Activated CD4-positive, alpha-beta T cell treated with anti-CD3 and anti-CD28 coated beads, Interleukin-2, amount 10 ng/mL, durations not matched to agents 24 days and 14 days (primary cell): ENCODE results near the gene BECN2. TPM values are rescaled to one million over a fixed set of nuclear protein-coding genes. Genes with fewer than 3 reads are reported as not detected.

ENCODE experiments used
- DNase-seq: peaks from one replicate; pipeline ENCODE4 v3.0.0; 2022
- H3K27ac Mint-ChIP-seq: one replicate; pipeline ENCODE4 v1.8.0; 2022; ENCODE audit warnings: mild to moderate bottlenecking, mixed read lengths
- H3K27me3 Mint-ChIP-seq: one replicate; pipeline ENCODE4 v1.8.0; 2022; ENCODE audit warnings: mixed read lengths
- H3K36me3 Mint-ChIP-seq: one replicate; pipeline ENCODE4 v1.8.0; 2022; ENCODE audit warnings: low read depth, mild to moderate bottlenecking, mixed read lengths
- H3K4me1 Mint-ChIP-seq: one replicate; pipeline ENCODE4 v1.8.0; 2021; ENCODE audit warnings: mixed read lengths
- H3K4me3 Mint-ChIP-seq: one replicate; pipeline ENCODE4 v1.8.0; 2022; ENCODE audit warnings: mild to moderate bottlenecking, moderate library complexity, mixed read lengths
- H3K9me3 Mint-ChIP-seq: one replicate; pipeline ENCODE4 v1.8.0; 2021; ENCODE audit warnings: mixed read lengths
- intact Hi-C: fragments of 100-400 bp; cut with micrococcal nuclease; formaldehyde crosslinking; loops from one replicate; pipeline ENCODE4 v1.15.1; 2023
- total RNA-seq: library from RNA; stranded (reverse); gene quantifications from 2 replicates; pipeline ENCODE4 v1.2.3, GENCODE V29; 2022

BECN2 gene
- total RNA-seq, 1 donor from 2014 or later: not detected

DNA sequence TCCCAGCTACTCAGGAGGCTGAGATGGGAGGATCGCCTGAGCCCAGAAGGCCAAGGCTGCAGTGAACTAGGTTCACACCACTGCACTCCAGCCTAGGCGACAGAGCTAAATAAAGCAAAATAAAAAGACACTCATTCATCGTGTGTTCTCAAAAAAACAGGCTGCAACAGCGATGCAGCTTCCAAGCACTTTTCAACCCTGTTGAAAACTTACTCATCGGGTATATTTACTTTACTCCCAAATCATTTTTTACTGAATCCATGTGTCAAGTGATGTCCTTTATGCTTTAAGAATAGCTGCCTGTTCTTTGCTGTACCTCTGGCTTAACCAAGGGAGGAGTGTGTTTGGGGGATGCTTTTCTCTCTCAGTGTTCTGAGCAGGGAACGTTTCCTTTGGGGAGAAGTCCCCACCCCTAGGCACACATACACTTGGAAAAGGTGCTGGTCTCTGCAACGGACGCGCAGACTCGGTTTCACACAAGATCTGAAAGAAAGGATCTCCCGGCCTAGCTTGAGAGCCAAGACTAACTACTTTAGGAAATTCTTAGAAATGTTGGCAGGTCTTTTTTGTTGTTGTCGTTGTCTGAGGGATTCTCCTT, 39.9 kb downstream of the BECN2 start:
- H3K27me3 Mint-ChIP-seq: no peaks in the 10 kb centered on the region
- H3K4me3 Mint-ChIP-seq: no peak overlapping the region
- intact Hi-C loops: no loop called here
- H3K4me1 Mint-ChIP-seq: peaks cover 6% of the 10 kb centered on the region
- no peaks in the 10 kb centered on the region for H3K36me3 Mint-ChIP-seq
- H3K9me3 Mint-ChIP-seq: no peaks in the 10 kb centered on the region
- no peak for DNase-seq
- H3K27ac Mint-ChIP-seq: no peak overlapping the region

GRCh38 chr1:241998412-241998921, 40.9 kb downstream of the BECN2 start:
- peak; percentile 84 for DNase-seq
- no peaks in the 10 kb centered on the region for H3K36me3 Mint-ChIP-seq
- H3K27ac Mint-ChIP-seq: no peak overlapping the region
- no peaks in the 10 kb centered on the region for H3K27me3 Mint-ChIP-seq
- peaks cover 6% of the 10 kb centered on the region for H3K4me1 Mint-ChIP-seq
- peak overlapping the region; percentile 70 for H3K4me3 Mint-ChIP-seq
- no peaks in the 10 kb centered on the region for H3K9me3 Mint-ChIP-seq
- intact Hi-C loops: loop anchor here (1.0 to 2.0 kb wide), 4 partner anchors 102 to 467 kb away; no protein-coding TSS in a partner anchor

- DNase-seq: no peak
- H3K4me1 Mint-ChIP-seq: peaks cover 6% of the 10 kb centered on the region
- H3K4me3 Mint-ChIP-seq: peak within 1 kb of the TSS; percentile 70
- intact Hi-C loops: loop anchor here (2.0 kb wide), 2 partner anchors 102 to 388 kb away; no protein-coding TSS in a partner anchor
- H3K36me3 Mint-ChIP-seq: no peaks in the 10 kb centered on the region
- H3K9me3 Mint-ChIP-seq: no peaks in the 10 kb centered on the region
- H3K27me3 Mint-ChIP-seq: no peaks in the 10 kb centered on the region
- H3K27ac Mint-ChIP-seq: no peak within 1 kb of the TSS
Observed at GRCh38 chr1:241999026-241999425, 41.5 kb downstream of the BECN2 start, which contains the start of gene MAP1LC3C. Gene MAP1LC3C (minus strand): TSS chr1:241999098. CDS start chr1:241999008, 90 bp downstream.

DNA sequence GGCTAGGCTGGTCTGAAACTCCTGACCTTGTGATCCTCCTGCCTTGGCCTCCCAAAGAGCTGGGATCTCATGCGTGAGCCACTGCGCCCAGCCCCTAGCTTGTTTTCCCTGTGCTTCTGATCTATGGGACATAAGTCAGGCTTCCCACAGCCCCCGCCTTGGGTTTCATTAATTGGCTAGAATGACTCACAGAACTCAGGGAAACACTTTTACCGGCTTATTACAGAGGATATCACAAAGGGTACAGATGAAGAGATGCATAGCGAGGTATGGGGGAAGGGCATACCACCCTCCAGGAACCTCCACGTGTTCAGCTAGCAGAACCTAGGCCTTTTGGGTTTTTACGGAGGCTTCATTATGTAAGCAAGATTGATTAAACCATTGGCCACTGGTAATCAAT, 42.9 kb downstream of the BECN2 start:
- H3K27me3 Mint-ChIP-seq: no peaks in the 10 kb centered on the region
- H3K36me3 Mint-ChIP-seq: no peaks in the 10 kb centered on the region
- no peak for DNase-seq
- H3K4me3 Mint-ChIP-seq: no peak overlapping the region
- H3K27ac Mint-ChIP-seq: no peak overlapping the region
- H3K9me3 Mint-ChIP-seq: no peaks in the 10 kb centered on the region
- H3K4me1 Mint-ChIP-seq: peaks cover 6% of the 10 kb centered on the region
- intact Hi-C loops: no loop called here

DNA sequence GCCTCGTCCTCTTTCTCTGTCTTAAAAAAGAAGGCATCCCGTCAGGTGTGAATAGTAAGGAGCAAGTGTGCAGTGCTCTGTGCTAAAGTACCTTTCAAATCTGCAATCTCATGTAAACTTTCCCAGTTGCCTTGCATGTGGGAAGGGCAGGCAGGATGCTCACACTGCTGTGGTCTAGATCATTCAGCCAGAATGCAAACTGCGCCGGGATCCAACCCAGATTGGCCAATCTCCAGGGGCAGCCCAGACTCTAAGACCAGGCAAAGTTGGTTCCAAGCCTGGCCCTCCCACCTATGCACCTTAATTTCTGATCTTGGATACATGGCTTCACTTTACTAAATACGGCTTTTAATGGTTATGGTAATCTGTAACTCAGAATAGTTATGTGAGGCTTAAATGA, 44.5 kb downstream of the BECN2 start:
- Mint-ChIP-seq H3K4me3 (no peak overlapping the region), H3K27ac (no peak overlapping the region), H3K4me1 (peaks cover 6% of the 10 kb centered on the region), H3K27me3 (no peaks in the 10 kb centered on the region), H3K9me3 (no peaks in the 10 kb centered on the region), H3K36me3 (no peaks in the 10 kb centered on the region)
- no peak for DNase-seq
- intact Hi-C loops: no loop called here

DNA sequence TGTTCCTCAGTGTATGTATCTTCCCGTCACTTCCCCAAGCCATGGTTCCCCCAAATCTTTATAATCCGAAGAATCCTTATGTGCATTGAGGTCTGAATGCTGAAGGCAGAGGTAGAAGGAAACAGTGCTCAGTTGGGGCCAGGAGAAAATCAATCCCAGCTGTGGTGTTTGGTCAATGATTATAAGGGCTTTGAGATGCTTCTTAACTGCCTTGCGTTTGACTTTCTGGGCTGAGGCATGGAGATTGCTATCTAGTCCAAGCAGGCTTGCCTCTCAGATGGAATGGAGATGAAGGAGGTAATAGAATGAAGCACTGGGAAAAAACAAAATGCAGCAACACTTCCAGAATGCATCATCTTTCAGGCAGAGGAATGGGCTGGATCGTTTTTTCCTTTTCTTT, 44.9 kb downstream of the BECN2 start:
- intact Hi-C loops: no loop called here

GRCh38 chr1:242004751-242005495, 47.4 kb downstream of the BECN2 start:
- no peak overlapping the region for H3K27ac Mint-ChIP-seq
- no peak for DNase-seq
- no peaks in the 10 kb centered on the region for H3K27me3 Mint-ChIP-seq
- H3K36me3 Mint-ChIP-seq: no peaks in the 10 kb centered on the region
- intact Hi-C loops: no loop called here
- no peaks in the 10 kb centered on the region for H3K9me3 Mint-ChIP-seq
- no peak overlapping the region for H3K4me3 Mint-ChIP-seq
- no peaks in the 10 kb centered on the region for H3K4me1 Mint-ChIP-seq

More for the DNA sequence above, 44.9 kb downstream of the BECN2 start:
- Mint-ChIP-seq H3K4me3 (no peak overlapping the region), H3K4me1 (peaks cover 6% of the 10 kb centered on the region), H3K36me3 (no peaks in the 10 kb centered on the region), H3K9me3 (no peaks in the 10 kb centered on the region), H3K27ac (no peak overlapping the region), H3K27me3 (no peaks in the 10 kb centered on the region)
- no peak for DNase-seq

DNA sequence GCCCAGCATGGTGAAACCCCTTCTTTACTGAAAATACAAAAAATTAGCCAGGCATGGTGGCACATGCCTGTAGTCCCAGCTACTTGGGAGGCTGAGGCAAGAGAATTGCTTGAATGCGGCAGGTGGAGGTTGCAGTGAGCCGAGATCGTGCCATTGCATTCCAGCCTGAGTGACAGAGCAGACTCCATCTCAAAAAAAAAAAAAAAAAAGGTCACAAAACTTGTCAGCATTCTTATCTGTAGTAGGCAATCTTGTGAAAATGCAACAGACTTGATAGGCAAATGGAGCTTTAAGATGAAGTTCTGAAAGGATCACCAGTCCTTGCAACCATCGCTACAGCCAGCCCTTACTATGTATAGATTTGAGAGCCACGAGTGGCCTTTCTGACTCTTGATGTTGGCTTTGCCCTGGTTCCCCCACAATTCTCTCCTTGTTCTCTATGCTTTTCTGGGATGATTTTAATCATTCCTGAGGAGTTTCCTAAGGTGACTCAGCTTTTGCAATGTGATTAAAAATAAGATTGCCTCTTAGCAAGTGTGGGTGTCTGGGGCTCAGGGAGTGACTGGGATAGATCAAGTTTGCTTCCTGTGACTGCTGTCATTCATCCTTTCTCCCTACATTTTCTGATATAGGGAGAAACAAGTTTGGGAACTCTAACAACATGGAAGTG, 48.4 kb downstream of the BECN2 start:
- intact Hi-C loops: no loop called here
- Mint-ChIP-seq H3K9me3 (no peaks in the 10 kb centered on the region), H3K4me3 (no peak overlapping the region), H3K4me1 (no peaks in the 10 kb centered on the region), H3K27ac (no peak overlapping the region), H3K36me3 (no peaks in the 10 kb centered on the region), H3K27me3 (no peaks in the 10 kb centered on the region)
- no peak for DNase-seq

DNA sequence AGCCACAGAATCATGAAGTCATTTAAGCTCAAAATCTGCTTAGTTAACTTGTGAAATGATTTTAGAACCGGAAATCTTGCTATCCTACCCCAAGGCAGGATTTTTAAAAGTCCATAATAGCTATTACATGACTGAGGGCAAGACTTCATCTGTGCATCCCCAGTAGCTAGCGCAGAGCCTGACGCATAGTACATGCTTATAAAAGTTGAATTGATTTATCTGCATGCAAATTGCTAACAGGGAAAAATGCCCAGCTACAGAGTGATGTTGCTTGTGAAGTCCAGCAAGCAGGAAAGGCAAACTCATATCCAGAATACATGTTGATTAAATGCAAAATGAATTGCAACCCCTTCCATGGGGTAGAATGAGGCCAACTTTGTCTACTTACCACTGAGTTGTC, 49.4 kb downstream of the BECN2 start:
- DNase-seq: no peak
- Mint-ChIP-seq H3K36me3 (no peaks in the 10 kb centered on the region), H3K27ac (no peak overlapping the region), H3K4me1 (no peaks in the 10 kb centered on the region), H3K4me3 (no peak overlapping the region), H3K9me3 (no peaks in the 10 kb centered on the region), H3K27me3 (no peaks in the 10 kb centered on the region)
- intact Hi-C loops: no loop called here

Other genes with a start within 250 kb of the BECN2 start
- gene EXO1, start 109.6 kb upstream of the BECN2 start, total RNA-seq: 60.9 and 63.5 TPM in 2 replicates
- not detected in 2 replicates for gene MAP1LC3C, start 41.3 kb downstream of the BECN2 start, total RNA-seq